SK-N-MC (cell line): Measurements from ENCODE around the gene LYSMD4.

Source experiments
- EZH2 ChIP-seq: fragments of 200-600 bp; sonication (generic); IDR thresholded peaks from one replicate; pipeline ENCODE4 v1.6.1; 2017; ENCODE audit warnings: antibody characterized with exemption
- POLR2AphosphoS5 ChIP-seq: IDR thresholded peaks from 2 replicates; pipeline ENCODE4 v1.6.1; 2012; ENCODE audit warnings: mild to moderate bottlenecking, low read depth, low read length, borderline replicate concordance

GRCh38 chr15:99717161-99718009 is 15.9 kb downstream of the LYSMD4 start:
- no peak for TF ChIP-seq EZH2
- TF ChIP-seq POLR2AphosphoS5, result peak; percentile 37; the same call in 1 of the 2 replicates
